ENCODE results near the gene TUBA8.

DNA sequence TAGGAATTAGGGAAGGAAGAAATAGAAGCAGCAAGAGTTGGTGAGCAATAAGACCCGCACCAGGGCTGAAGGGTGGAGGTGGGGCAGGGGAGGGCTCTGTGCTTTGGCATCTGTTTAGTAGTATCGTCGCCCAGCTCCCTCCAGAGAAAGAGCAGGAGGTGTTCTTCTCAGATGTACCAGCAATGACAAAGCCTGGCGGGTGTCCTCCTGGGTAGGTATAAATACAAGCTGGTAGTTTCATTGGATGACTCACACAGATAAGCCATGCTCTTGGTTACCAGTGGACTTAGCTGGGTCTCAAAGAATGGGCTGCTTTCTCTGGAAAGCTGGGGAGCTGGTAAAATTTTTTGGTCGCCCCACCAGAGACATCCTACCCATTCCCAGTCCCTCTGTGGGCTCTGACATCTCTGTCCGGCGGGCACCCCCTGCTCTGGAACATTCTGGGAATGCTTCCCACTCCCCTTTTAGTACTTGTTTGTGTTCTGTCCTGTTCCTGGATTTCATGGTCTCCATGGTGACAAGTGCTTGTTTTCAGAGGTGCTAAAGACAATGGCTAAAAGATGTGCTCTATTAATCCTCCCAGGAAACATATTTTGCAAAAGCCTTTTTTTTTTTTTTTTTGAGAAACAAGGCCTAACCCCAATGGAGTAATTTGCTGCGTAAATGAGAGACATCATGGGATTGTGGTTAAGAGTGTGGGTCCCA lies 15.4 kb upstream of the TUBA8 start:
- TF ChIP-seq CTCF (IDR thresholded peaks at IDR 0.05; ENCODE audit: extremely low read depth in 1 of 2, insufficient read depth in 1 of 2, low read depth in 1 of 2, low read length in 2 of 2) (no peak), MYC (IDR thresholded peaks at IDR 0.05; ENCODE audit: low read depth, low read length) (no peak)
